ENCODE data around the gene MPRIP. TPM values are rescaled to one million over a fixed set of nuclear protein-coding genes. Genes with fewer than 3 reads are reported as not detected.
A peak's percentile ranks its signal among the peaks of the same experiment; 100 is the strongest.

MPRIP gene
- total RNA-seq, 1 experiment from 2014 or later = 284 TPM

- no peaks in the 10 kb centered on the region; the same call in 1 of the 2 replicates for H3K36me3 ChIP-seq (ENCODE audit: control insufficient read depth, insufficient read depth, low read length)
- no TSS peak for BruUV-seq (replicated peaks)
- peak in 1 of 2 experiments; percentile 32 for DNase-seq
- no peaks in the 10 kb centered on the region for H3K9me3 ChIP-seq
- H3K27me3 ChIP-seq (replicated peaks; ENCODE audit: control insufficient read depth, insufficient read depth, low read length) = no peaks in the 10 kb centered on the region
- POLR2A ChIA-PET = no interaction called here
- no peak overlapping the region for H3K4me3 Mint-ChIP-seq (ENCODE audit: unreplicated experiment)
- TF ChIP-seq, protein P1, sequence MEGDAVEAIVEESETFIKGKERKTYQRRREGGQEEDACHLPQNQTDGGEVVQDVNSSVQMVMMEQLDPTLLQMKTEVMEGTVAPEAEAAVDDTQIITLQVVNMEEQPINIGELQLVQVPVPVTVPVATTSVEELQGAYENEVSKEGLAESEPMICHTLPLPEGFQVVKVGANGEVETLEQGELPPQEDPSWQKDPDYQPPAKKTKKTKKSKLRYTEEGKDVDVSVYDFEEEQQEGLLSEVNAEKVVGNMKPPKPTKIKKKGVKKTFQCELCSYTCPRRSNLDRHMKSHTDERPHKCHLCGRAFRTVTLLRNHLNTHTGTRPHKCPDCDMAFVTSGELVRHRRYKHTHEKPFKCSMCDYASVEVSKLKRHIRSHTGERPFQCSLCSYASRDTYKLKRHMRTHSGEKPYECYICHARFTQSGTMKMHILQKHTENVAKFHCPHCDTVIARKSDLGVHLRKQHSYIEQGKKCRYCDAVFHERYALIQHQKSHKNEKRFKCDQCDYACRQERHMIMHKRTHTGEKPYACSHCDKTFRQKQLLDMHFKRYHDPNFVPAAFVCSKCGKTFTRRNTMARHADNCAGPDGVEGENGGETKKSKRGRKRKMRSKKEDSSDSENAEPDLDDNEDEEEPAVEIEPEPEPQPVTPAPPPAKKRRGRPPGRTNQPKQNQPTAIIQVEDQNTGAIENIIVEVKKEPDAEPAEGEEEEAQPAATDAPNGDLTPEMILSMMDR (IDR thresholded peaks at IDR 0.05; ENCODE audit: insufficient read depth in 1 of 2, low read depth in 1 of 2, low read length in 1 of 2, severe bottlenecking in 1 of 2, unreplicated experiment in 1 of 2) = no peak
- H3K9me3 Mint-ChIP-seq (ENCODE audit: unreplicated experiment) = no peaks in the 10 kb centered on the region
- H3K4me3 ChIP-seq (ENCODE audit: low read depth, low read length) = no peak overlapping the region
- intact Hi-C loops (cut with micrococcal nuclease; ENCODE audit: unreplicated experiment) = no loop called here
- peaks cover 57% of the 10 kb centered on the region for H3K36me3 Mint-ChIP-seq (ENCODE audit: insufficient read depth, unreplicated experiment)
- peaks cover 2% of the 10 kb centered on the region; the same call in 1 of the 2 replicates for H3K4me1 ChIP-seq
- H3K4me1 Mint-ChIP-seq (ENCODE audit: low read depth, unreplicated experiment) = peaks cover 6% of the 10 kb centered on the region
- no peak overlapping the region for H3K27ac Mint-ChIP-seq (ENCODE audit: unreplicated experiment)
- CTCF ChIA-PET = interaction anchor here (0.5 kb wide), 1 partner anchor 29 kb away, joined by 4 read pairs; no protein-coding TSS in a partner anchor
- H3K27me3 Mint-ChIP-seq (ENCODE audit: insufficient read depth, unreplicated experiment) = no peaks in the 10 kb centered on the region
Observed at GRCh38 chr17:17057057-17057551, 14.8 kb downstream of the MPRIP start.

- BruUV-seq (replicated peaks) = no TSS peak
- ChIA-PET CTCF (no interaction called here), POLR2A (no interaction called here)
- peak in 1 of 2 experiments; percentile 18 for DNase-seq
- Mint-ChIP-seq H3K9me3 (ENCODE audit: unreplicated experiment) (no peaks in the 10 kb centered on the region), H3K27me3 (ENCODE audit: insufficient read depth, unreplicated experiment) (no peaks in the 10 kb centered on the region), H3K27ac (ENCODE audit: unreplicated experiment) (no peak overlapping the region), H3K4me1 (ENCODE audit: low read depth, unreplicated experiment) (peaks cover 11% of the 10 kb centered on the region), H3K36me3 (ENCODE audit: insufficient read depth, unreplicated experiment) (peaks cover 61% of the 10 kb centered on the region), H3K4me3 (ENCODE audit: unreplicated experiment) (no peak overlapping the region)
- TF ChIP-seq, protein P1 (IDR thresholded peaks at IDR 0.05; ENCODE audit: insufficient read depth in 1 of 2, low read depth in 1 of 2, low read length in 1 of 2, severe bottlenecking in 1 of 2, unreplicated experiment in 1 of 2) = no peak
- no peak overlapping the region for H3K4me3 ChIP-seq (ENCODE audit: low read depth, low read length)
- H3K9me3 ChIP-seq = no peaks in the 10 kb centered on the region
- H3K36me3 ChIP-seq (ENCODE audit: control insufficient read depth, insufficient read depth, low read length) = peaks cover 3% of the 10 kb centered on the region; the same call in 1 of the 2 replicates
- intact Hi-C loops (cut with micrococcal nuclease; ENCODE audit: unreplicated experiment) = no loop called here
- no peaks in the 10 kb centered on the region for H3K27me3 ChIP-seq (replicated peaks; ENCODE audit: control insufficient read depth, insufficient read depth, low read length)
- H3K4me1 ChIP-seq = no peaks in the 10 kb centered on the region
Observed at GRCh38 chr17:17058304-17058703, 16.0 kb downstream of the MPRIP start.

- Mint-ChIP-seq H3K9me3 (ENCODE audit: unreplicated experiment) (no peaks in the 10 kb centered on the region), H3K4me3 (ENCODE audit: unreplicated experiment) (no peak overlapping the region), H3K4me1 (ENCODE audit: low read depth, unreplicated experiment) (peaks cover 17% of the 10 kb centered on the region), H3K36me3 (ENCODE audit: insufficient read depth, unreplicated experiment) (peaks cover 64% of the 10 kb centered on the region), H3K27me3 (ENCODE audit: insufficient read depth, unreplicated experiment) (no peaks in the 10 kb centered on the region), H3K27ac (ENCODE audit: unreplicated experiment) (no peak overlapping the region)
- ChIA-PET POLR2A (no interaction called here), CTCF (no interaction called here)
- H3K27me3 ChIP-seq (replicated peaks; ENCODE audit: control insufficient read depth, insufficient read depth, low read length) = no peaks in the 10 kb centered on the region
- intact Hi-C loops (cut with micrococcal nuclease; ENCODE audit: unreplicated experiment) = no loop called here
- H3K9me3 ChIP-seq = no peaks in the 10 kb centered on the region
- H3K4me3 ChIP-seq (ENCODE audit: low read depth, low read length) = no peak overlapping the region
- peaks cover 3% of the 10 kb centered on the region; the same call in 1 of the 2 replicates for H3K36me3 ChIP-seq (ENCODE audit: control insufficient read depth, insufficient read depth, low read length)
- no TSS peak for BruUV-seq (replicated peaks)
- TF ChIP-seq, protein P1 (IDR thresholded peaks at IDR 0.05; ENCODE audit: insufficient read depth in 1 of 2, low read depth in 1 of 2, low read length in 1 of 2, severe bottlenecking in 1 of 2, unreplicated experiment in 1 of 2) = no peak
- no peak for DNase-seq
- H3K4me1 ChIP-seq = no peaks in the 10 kb centered on the region
Observed at GRCh38 chr17:17059301-17059890, 17.1 kb downstream of the MPRIP start.
